KMS-11 (cell line): Measurements from ENCODE around the gene SNPH.

Experiments used
- H2AFZ ChIP-seq: fragments of 200-600 bp; sonication (generic); 2 replicates; pipeline ENCODE4 v1.6.1; 2016; ENCODE audit warnings: antibody characterized with exemption, mixed run types, low read depth
- H3K27ac ChIP-seq: fragments of 200-600 bp; sonication (generic); 2 replicates; pipeline ENCODE4 v1.6.1; 2016; ENCODE audit warnings: mild to moderate bottlenecking, mixed run types
- H3K27me3 ChIP-seq: fragments of 200-600 bp; sonication (generic); 2 replicates; pipeline ENCODE4 v1.6.1; 2017; ENCODE audit warnings: mild to moderate bottlenecking, low read depth, mixed run types, moderate library complexity; ENCODE audit not compliant: insufficient read depth
- H3K36me3 ChIP-seq: fragments of 200-600 bp; sonication (generic); 2 replicates; pipeline ENCODE4 v1.6.1; 2017; ENCODE audit warnings: mild to moderate bottlenecking, mixed run types; ENCODE audit not compliant: insufficient read depth
- H3K4me1 ChIP-seq: fragments of 200-600 bp; sonication (generic); 2 replicates; pipeline ENCODE4 v1.6.1; 2016; ENCODE audit warnings: mild to moderate bottlenecking, low read depth, mixed run types; ENCODE audit not compliant: poor library complexity, severe bottlenecking
- H3K4me2 ChIP-seq: fragments of 200-600 bp; sonication (generic); 2 replicates; pipeline ENCODE4 v1.7.0; 2016; ENCODE audit warnings: mild to moderate bottlenecking, mixed run types
- H3K4me3 ChIP-seq: fragments of 200-600 bp; sonication (generic); IDR thresholded peaks from 2 replicates; pipeline ENCODE4 v1.6.1; 2017; ENCODE audit warnings: low read depth, low read length, mixed read lengths; ENCODE audit not compliant: insufficient read depth
- H3K79me2 ChIP-seq: fragments of 200-600 bp; sonication (generic); 2 replicates; pipeline ENCODE4 v1.6.1; 2016; ENCODE audit warnings: low read depth, mixed run types; ENCODE audit not compliant: insufficient read depth
- H3K9ac ChIP-seq: fragments of 200-600 bp; sonication (generic); 2 replicates; pipeline ENCODE4 v1.6.1; 2016; ENCODE audit warnings: mild to moderate bottlenecking, mixed run types
- H4K20me1 ChIP-seq: fragments of 200-600 bp; sonication (generic); 2 replicates; pipeline ENCODE4 v1.6.1; 2016; ENCODE audit warnings: mild to moderate bottlenecking, mixed run types; ENCODE audit not compliant: insufficient read depth
- TF ChIP-seq, protein P1 (sequence below): fragments of 200-600 bp; sonication (generic); conservative IDR thresholded peaks from 2 replicates; pipeline ENCODE4 v1.6.1; 2017; ENCODE audit warnings: low read depth, mild to moderate bottlenecking, antibody characterized with exemption, low read length, moderate library complexity, mixed read lengths

Gene SNPH

GRCh38 chr20:1281279-1282057, 15.4 kb downstream of the SNPH start:
- no peaks in the 10 kb centered on the region for H3K4me1 ChIP-seq
- no peak overlapping the region for H3K4me3 ChIP-seq
- H3K36me3 ChIP-seq: no peaks in the 10 kb centered on the region
- TF ChIP-seq, protein P1, sequence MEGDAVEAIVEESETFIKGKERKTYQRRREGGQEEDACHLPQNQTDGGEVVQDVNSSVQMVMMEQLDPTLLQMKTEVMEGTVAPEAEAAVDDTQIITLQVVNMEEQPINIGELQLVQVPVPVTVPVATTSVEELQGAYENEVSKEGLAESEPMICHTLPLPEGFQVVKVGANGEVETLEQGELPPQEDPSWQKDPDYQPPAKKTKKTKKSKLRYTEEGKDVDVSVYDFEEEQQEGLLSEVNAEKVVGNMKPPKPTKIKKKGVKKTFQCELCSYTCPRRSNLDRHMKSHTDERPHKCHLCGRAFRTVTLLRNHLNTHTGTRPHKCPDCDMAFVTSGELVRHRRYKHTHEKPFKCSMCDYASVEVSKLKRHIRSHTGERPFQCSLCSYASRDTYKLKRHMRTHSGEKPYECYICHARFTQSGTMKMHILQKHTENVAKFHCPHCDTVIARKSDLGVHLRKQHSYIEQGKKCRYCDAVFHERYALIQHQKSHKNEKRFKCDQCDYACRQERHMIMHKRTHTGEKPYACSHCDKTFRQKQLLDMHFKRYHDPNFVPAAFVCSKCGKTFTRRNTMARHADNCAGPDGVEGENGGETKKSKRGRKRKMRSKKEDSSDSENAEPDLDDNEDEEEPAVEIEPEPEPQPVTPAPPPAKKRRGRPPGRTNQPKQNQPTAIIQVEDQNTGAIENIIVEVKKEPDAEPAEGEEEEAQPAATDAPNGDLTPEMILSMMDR: no peak
- no peak overlapping the region for H2AFZ ChIP-seq
- H3K27ac ChIP-seq: no peak overlapping the region
- H4K20me1 ChIP-seq: no peaks in the 10 kb centered on the region
- H3K79me2 ChIP-seq: no peaks in the 10 kb centered on the region
- no peak overlapping the region for H3K9ac ChIP-seq
- H3K4me2 ChIP-seq: no peak overlapping the region
- no peaks in the 10 kb centered on the region for H3K27me3 ChIP-seq

GRCh38 chr20:1282966-1283365, 16.9 kb downstream of the SNPH start:
- Histone ChIP-seq H3K27me3 (no peaks in the 10 kb centered on the region), H3K4me3 (no peak overlapping the region), H2AFZ (no peak overlapping the region), H3K4me1 (peaks cover 11% of the 10 kb centered on the region), H4K20me1 (no peaks in the 10 kb centered on the region), H3K36me3 (no peaks in the 10 kb centered on the region), H3K79me2 (no peaks in the 10 kb centered on the region), H3K9ac (no peak overlapping the region), H3K27ac (no peak overlapping the region), H3K4me2 (no peak overlapping the region)
- TF ChIP-seq, protein P1: no peak

GRCh38 chr20:1283522-1284510, 17.7 kb downstream of the SNPH start:
- TF ChIP-seq, protein P1: no peak
- H3K79me2 ChIP-seq: no peaks in the 10 kb centered on the region
- H2AFZ ChIP-seq: no peak overlapping the region
- H3K4me3 ChIP-seq: no peak overlapping the region
- H3K27ac ChIP-seq: no peak overlapping the region
- H3K9ac ChIP-seq: no peak overlapping the region
- H4K20me1 ChIP-seq: no peaks in the 10 kb centered on the region
- H3K4me1 ChIP-seq: peaks cover 11% of the 10 kb centered on the region
- H3K27me3 ChIP-seq: no peaks in the 10 kb centered on the region
- H3K4me2 ChIP-seq: no peak overlapping the region
- H3K36me3 ChIP-seq: no peaks in the 10 kb centered on the region

DNA sequence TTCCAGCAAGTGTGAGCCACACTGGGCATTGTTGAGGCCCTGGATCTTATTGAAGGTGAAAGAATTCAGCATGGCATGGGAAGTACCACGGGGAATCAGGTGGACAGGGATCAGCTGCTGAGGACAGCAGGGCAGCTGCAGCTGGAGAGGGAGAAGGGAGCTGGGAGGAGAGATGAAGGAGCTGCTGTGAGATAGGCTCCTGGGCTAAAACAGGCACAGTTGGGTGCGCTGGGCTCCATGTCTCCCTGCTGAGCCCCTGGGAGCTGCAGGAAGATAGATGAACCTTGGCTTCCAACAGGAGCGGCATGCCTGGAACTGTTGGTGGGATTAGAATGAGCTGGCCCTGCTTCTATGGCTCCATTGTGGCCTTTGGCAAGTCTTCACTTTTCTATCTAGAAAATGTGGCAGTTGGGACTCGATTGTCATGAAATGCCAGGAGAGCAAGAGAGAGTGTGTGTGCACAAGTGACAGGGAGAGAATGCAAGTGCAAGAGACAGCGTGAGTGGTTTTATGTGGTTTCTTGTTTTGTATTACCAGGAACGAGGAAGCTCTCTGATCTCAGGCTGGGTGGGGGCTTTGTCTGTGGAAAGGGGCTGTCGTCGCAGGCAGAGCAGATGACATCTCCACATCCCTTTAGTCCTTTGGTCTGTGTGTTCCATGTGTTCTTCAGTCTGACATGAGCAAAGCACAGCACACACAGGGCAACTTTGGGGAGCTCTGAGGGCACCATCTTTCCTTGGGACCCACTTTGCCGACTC, 20.4 kb downstream of the SNPH start:
- Histone ChIP-seq H3K4me1 (peaks cover 11% of the 10 kb centered on the region), H3K27me3 (no peaks in the 10 kb centered on the region), H3K4me3 (no peak overlapping the region), H3K9ac (no peak overlapping the region), H3K36me3 (no peaks in the 10 kb centered on the region), H2AFZ (no peak overlapping the region), H3K4me2 (no peak overlapping the region), H3K27ac (no peak overlapping the region), H3K79me2 (no peaks in the 10 kb centered on the region), H4K20me1 (no peaks in the 10 kb centered on the region)
- TF ChIP-seq, protein P1: no peak
